GM12878 (cell line): ENCODE data around the gene SLC11A1. TPM values are rescaled to one million over a fixed set of nuclear protein-coding genes. Genes with fewer than 3 reads are reported as not detected.

ENCODE experiments used
- ATAC-seq: fragments of 200-7000 bp; cut with Tn5 transposase; 3 replicates; pipeline ENCODE4 v1.9.1; 2020; ENCODE audit warnings: mild to moderate bottlenecking, moderate library complexity
- BruUV-seq: library from RNA; stranded (reverse); fragments of 400-500 nt; replicated peaks from 2 replicates; lab custom pipeline; 2021; lab: Mats Ljungman, UMichigan
- CTCF ChIA-PET: fragments of 300-600 bp; sonication (Branson Sonifier 250); formaldehyde crosslinking; extraction: SDS; loops from one replicate; lab custom pipeline; 2021; ENCODE audit warnings: inconsistent platforms; lab: Yijun Ruan, JAX
- POLR2A ChIA-PET: fragments of 350-600 bp; formaldehyde crosslinking; extraction: SDS; loops from one replicate; lab custom pipeline; 2021; ENCODE audit warnings: inconsistent platforms; lab: Charles Lee
- RAD21 ChIA-PET: fragments of 300-600 bp; sonication (Branson Sonifier 250); formaldehyde crosslinking; loops from one replicate; lab custom pipeline; 2023; ENCODE audit warnings: antibody characterized with exemption; ENCODE audit not compliant: unreplicated experiment; lab: Charles Lee
- SMC1A ChIA-PET: fragments of 300-600 bp; sonication (Branson Sonifier 250); formaldehyde crosslinking; loops from one replicate; lab custom pipeline; 2023; ENCODE audit not compliant: unreplicated experiment, uncharacterized antibody; lab: Charles Lee
- DNase-seq: peaks from one replicate; pipeline ENCODE4 v3.0.0-alpha.2; 2011; ENCODE audit warnings: low read depth, low spot score
- FAIRE-seq: peaks from 3 replicates; lab custom pipeline; 2011; peaks lifted over from hg19 to GRCh38; lab: Jason Lieb, UNC
- H2AFZ ChIP-seq: 2 replicates; pipeline ENCODE4 v1.6.0; 2011; ENCODE audit warnings: low read depth, low read length, control low read depth; ENCODE audit not compliant: control insufficient read depth
- H3K27ac ChIP-seq: 2 replicates; pipeline ENCODE4 v1.5.1; 2011; ENCODE audit warnings: control low read depth; ENCODE audit not compliant: control insufficient read depth, insufficient read depth
- H3K27me3 ChIP-seq, 2 experiments: replicated peaks in 1 of 2; 2 replicates each; pipeline versions ENCODE4 v1.6.0 to v1.6.1; 2011; ENCODE audit warnings: low read length in 1 of 2; ENCODE audit not compliant: control insufficient read depth in 2 of 2, insufficient read depth in 2 of 2
- H3K36me3 ChIP-seq, 2 experiments: 2 replicates each; pipeline ENCODE4 v1.5.1; 2011; ENCODE audit warnings: low read length in 1 of 2; ENCODE audit not compliant: control insufficient read depth in 2 of 2, insufficient read depth in 2 of 2
- H3K4me1 ChIP-seq: 2 replicates; pipeline ENCODE4 v1.6.1; 2011; ENCODE audit warnings: mild to moderate bottlenecking, low read length, moderate library complexity, mixed read lengths; ENCODE audit not compliant: control insufficient read depth, insufficient read depth
- H3K4me2 ChIP-seq: 2 replicates; pipeline ENCODE4 v1.6.0; 2011; ENCODE audit warnings: control low read depth; ENCODE audit not compliant: control insufficient read depth, insufficient read depth
- H3K4me3 ChIP-seq: fragments of 200-600 bp; sonication (generic); 2 replicates; pipeline ENCODE4 v1.5.1; 2016
- H3K79me2 ChIP-seq: 2 replicates; pipeline ENCODE4 v1.6.0; 2011; ENCODE audit warnings: low read length; ENCODE audit not compliant: control insufficient read depth, insufficient read depth
- H3K9ac ChIP-seq: 2 replicates; pipeline ENCODE4 v1.8.0; 2011; ENCODE audit warnings: low read length, control low read depth, mixed read lengths; ENCODE audit not compliant: control insufficient read depth, insufficient read depth
- H3K9me3 ChIP-seq: replicated peaks from 3 replicates; pipeline ENCODE4 v1.5.1; 2011; ENCODE audit warnings: mild to moderate bottlenecking, low read length; ENCODE audit not compliant: control insufficient read depth, insufficient read depth
- H4K20me1 ChIP-seq: 2 replicates; pipeline ENCODE4 v1.6.0; 2011; ENCODE audit not compliant: control insufficient read depth, insufficient read depth
- CEBPB ChIP-seq, 2 experiments: fragments of 150-350 bp in 1 of 2; IDR thresholded peaks; 2 replicates each; pipeline ENCODE4 v1.6.1; 2012 to 2014; ENCODE audit warnings: low read depth in 2 of 2, low read length in 2 of 2, borderline replicate concordance in 1 of 2, inconsistent platforms in 1 of 2
- MXI1 ChIP-seq: fragments of 150-350 bp; IDR thresholded peaks from 2 replicates; pipeline ENCODE4 v1.6.1; 2011; ENCODE audit warnings: low read depth, mild to moderate bottlenecking, inconsistent platforms, low read length, improper control_type of control experiment
- NRF1 ChIP-seq: conservative IDR thresholded peaks from 2 replicates; pipeline ENCODE4 v1.6.1; 2011; ENCODE audit warnings: mild to moderate bottlenecking, low read depth, low read length, improper control_type of control experiment
- WGBS: methylation state at CpG from one replicate; pipeline ENCODE4 v1.1.6; 2016; ENCODE audit warnings: low lambda C conversion rate; ENCODE audit not compliant: insufficient replicate concordance, insufficient coverage; ENCODE audit errors: missing lambda C conversion rate; 5-methylcytosine and 5-hydroxymethylcytosine counted together
- in situ Hi-C: fragments of 300-500 bp; cut with MboI; formaldehyde crosslinking; loops from 9 replicates; pipeline ENCODE4 v1.14.3; 2018; ENCODE audit warnings: mixed read lengths
- intact Hi-C: fragments of 100-400 bp; cut with micrococcal nuclease; formaldehyde crosslinking; loops from one replicate; pipeline ENCODE4 v1.14.2; 2022; ENCODE audit not compliant: unreplicated experiment
- polyA plus RNA-seq, 11 experiments: library from polyadenylated mRNA; depleted of rRNA in 4 of 11; unstranded in 6 of 11; stranded (reverse) in 5 of 11; fragments of >200 nt; fragmentation: Nextera tagmentation in 4 of 11; fragmentation: Illumina TruSeq in 1 of 11; extraction: Ambion mirVana in 4 of 11; extraction: Trizol in 1 of 11; gene quantifications; 1 replicate in 1 of 11; 2 replicates in 10 of 11; pipeline versions ENCODE4 v1.2.1 to v1.2.3, GENCODE V29; 2011 to 2016; ENCODE audit warnings: inconsistent platforms in 2 of 11, missing spikeins in 2 of 11, low read depth in 1 of 11
- total RNA-seq, 4 experiments: library from RNA; depleted of rRNA in 3 of 4; stranded (reverse); fragments of >200 nt in 3 of 4; fragmentation: Illumina TruSeq in 1 of 4; extraction: Trizol in 1 of 4; gene quantifications; 2 replicates each; pipeline versions ENCODE4 v1.2.1 to v1.2.3, GENCODE V29; 2013 to 2021
- TF ChIP-seq, protein P1 (sequence below): IDR thresholded peaks from 2 replicates; pipeline ENCODE4 v1.6.1; 2012; ENCODE audit warnings: low read length, inconsistent platforms
- TF ChIP-seq, protein P2 (sequence below): IDR thresholded peaks from 2 replicates; pipeline ENCODE4 v1.6.1; 2012; ENCODE audit warnings: mild to moderate bottlenecking, low read depth, low read length

SLC11A1 gene
- total and polyA plus RNA-seq, 10 of the 15 experiments (the other 5 are each of a cell fraction or from before 2014, with no cell fraction given) = 0.03 to 0.38 (median 0.12) TPM

DNA sequence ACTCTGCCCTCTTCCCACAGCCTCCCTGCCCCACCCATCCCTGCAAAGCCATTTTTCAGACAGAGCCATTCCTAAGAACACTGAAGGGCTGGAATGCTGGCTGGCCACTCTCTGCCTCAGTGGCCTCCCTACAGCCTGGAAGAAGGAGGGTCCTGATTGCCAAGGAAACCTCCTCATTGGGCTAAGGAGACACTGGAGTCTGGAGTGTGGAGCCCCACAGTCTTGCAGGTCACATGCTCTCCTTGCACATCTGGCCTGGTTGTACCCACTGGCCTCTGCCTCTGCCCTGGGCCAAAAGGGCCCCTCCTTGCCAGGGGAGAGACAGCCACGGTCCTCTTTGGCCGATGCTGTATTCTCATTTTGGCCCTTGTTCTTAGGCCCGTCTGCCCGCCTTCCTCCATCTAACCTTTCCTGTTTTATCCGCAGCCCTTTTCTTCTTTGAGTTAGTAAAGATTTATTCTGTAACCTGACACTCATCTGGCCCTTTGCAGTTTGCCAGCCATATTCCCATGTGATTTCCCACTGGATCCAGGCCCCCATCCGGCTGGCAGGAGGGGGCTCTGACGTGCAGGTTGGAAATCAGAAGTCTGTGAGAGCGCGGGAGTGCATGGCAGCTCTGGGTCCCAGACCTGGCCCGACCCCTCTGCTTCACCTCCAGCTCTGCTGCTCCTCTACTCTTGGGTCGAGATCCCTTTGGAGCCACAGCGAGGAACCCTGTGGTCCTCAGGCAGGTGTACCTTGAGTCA lies 36.4 kb upstream of the SLC11A1 start:
- DNase-seq (no peak), FAIRE-seq (no peak), ATAC-seq (no peak)
- ChIA-PET CTCF (interaction anchor here (1.8 kb wide), 1 partner anchor 11 kb away, joined by 6 read pairs; the partner anchor contains the start of gene CATIP), RAD21 (no interaction called here), SMC1A (no interaction called here), POLR2A (interaction anchor here (0.5 kb wide), 1 partner anchor 9 kb away, joined by 3 read pairs; no protein-coding TSS in a partner anchor)
- Histone ChIP-seq H3K9me3 (no peaks in the 10 kb centered on the region), H3K4me3 (no peak overlapping the region), H3K27me3 (no peaks in the 10 kb centered on the region), H4K20me1 (no peaks in the 10 kb centered on the region), H2AFZ (no peak overlapping the region), H3K36me3 (no peaks in the 10 kb centered on the region), H3K4me2 (no peak overlapping the region), H3K79me2 (no peaks in the 10 kb centered on the region), H3K4me1 (no peaks in the 10 kb centered on the region), H3K27ac (no peak overlapping the region), H3K9ac (no peak overlapping the region)
- intact Hi-C loops = no loop called here
- BruUV-seq = no TSS peak
- 68% methylated on average over 12 of the region's 12 CpGs for WGBS
- TF ChIP-seq CEBPB (IDR thresholded peaks at IDR 0.05; ENCODE audit: borderline replicate concordance in 1 of 2, low read depth in 2 of 2, low read length in 2 of 2) (no peak), NRF1 (no peak), MXI1 (no peak)
- TF ChIP-seq, protein P1, sequence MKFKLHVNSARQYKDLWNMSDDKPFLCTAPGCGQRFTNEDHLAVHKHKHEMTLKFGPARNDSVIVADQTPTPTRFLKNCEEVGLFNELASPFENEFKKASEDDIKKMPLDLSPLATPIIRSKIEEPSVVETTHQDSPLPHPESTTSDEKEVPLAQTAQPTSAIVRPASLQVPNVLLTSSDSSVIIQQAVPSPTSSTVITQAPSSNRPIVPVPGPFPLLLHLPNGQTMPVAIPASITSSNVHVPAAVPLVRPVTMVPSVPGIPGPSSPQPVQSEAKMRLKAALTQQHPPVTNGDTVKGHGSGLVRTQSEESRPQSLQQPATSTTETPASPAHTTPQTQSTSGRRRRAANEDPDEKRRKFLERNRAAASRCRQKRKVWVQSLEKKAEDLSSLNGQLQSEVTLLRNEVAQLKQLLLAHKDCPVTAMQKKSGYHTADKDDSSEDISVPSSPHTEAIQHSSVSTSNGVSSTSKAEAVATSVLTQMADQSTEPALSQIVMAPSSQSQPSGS = no peak
- TF ChIP-seq, protein P2, sequence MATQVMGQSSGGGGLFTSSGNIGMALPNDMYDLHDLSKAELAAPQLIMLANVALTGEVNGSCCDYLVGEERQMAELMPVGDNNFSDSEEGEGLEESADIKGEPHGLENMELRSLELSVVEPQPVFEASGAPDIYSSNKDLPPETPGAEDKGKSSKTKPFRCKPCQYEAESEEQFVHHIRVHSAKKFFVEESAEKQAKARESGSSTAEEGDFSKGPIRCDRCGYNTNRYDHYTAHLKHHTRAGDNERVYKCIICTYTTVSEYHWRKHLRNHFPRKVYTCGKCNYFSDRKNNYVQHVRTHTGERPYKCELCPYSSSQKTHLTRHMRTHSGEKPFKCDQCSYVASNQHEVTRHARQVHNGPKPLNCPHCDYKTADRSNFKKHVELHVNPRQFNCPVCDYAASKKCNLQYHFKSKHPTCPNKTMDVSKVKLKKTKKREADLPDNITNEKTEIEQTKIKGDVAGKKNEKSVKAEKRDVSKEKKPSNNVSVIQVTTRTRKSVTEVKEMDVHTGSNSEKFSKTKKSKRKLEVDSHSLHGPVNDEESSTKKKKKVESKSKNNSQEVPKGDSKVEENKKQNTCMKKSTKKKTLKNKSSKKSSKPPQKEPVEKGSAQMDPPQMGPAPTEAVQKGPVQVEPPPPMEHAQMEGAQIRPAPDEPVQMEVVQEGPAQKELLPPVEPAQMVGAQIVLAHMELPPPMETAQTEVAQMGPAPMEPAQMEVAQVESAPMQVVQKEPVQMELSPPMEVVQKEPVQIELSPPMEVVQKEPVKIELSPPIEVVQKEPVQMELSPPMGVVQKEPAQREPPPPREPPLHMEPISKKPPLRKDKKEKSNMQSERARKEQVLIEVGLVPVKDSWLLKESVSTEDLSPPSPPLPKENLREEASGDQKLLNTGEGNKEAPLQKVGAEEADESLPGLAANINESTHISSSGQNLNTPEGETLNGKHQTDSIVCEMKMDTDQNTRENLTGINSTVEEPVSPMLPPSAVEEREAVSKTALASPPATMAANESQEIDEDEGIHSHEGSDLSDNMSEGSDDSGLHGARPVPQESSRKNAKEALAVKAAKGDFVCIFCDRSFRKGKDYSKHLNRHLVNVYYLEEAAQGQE = no peak
- in situ Hi-C loops = no loop called here
